Liver (tissue), 3 donors: Measurements from ENCODE around the gene B3GNT3.

Source experiments
- RAD21 ChIP-seq, 2 donors: IDR thresholded peaks; 2 replicates each; pipeline ENCODE4 v1.6.1; 2016; ENCODE audit warnings: antibody characterized with exemption in 2 of 2, mild to moderate bottlenecking in 2 of 2
- RXRA ChIP-seq, 2 donors: IDR thresholded peaks; 2 replicates each; pipeline ENCODE4 v1.6.1; 2017 to 2018; ENCODE audit warnings: antibody characterized with exemption in 2 of 2, mild to moderate bottlenecking in 1 of 2
- SP1 ChIP-seq: IDR thresholded peaks from 2 replicates; pipeline ENCODE4 v1.6.1; 2018; ENCODE audit warnings: antibody characterized with exemption, mild to moderate bottlenecking
- YY1 ChIP-seq: IDR thresholded peaks from 2 replicates; pipeline ENCODE4 v1.6.1; 2016; ENCODE audit warnings: antibody characterized with exemption, mild to moderate bottlenecking
- TF ChIP-seq, protein P1 (sequence below): fragments of 150-350 bp; IDR thresholded peaks from 2 replicates; pipeline ENCODE4 v1.5.1; 2017; ENCODE audit warnings: improper control_type of control experiment, low read depth, low read length; ENCODE audit not compliant: missing input control
- TF ChIP-seq, protein P2 (sequence below): IDR thresholded peaks from 2 replicates; pipeline ENCODE4 v1.6.1; 2016; ENCODE audit warnings: antibody characterized with exemption
- TF ChIP-seq, protein P3 (sequence below): IDR thresholded peaks from 2 replicates; pipeline ENCODE4 v1.6.1; 2016; ENCODE audit warnings: antibody characterized with exemption, mild to moderate bottlenecking
- donor health status: healthy.
- donor health status: healthy.

DNA sequence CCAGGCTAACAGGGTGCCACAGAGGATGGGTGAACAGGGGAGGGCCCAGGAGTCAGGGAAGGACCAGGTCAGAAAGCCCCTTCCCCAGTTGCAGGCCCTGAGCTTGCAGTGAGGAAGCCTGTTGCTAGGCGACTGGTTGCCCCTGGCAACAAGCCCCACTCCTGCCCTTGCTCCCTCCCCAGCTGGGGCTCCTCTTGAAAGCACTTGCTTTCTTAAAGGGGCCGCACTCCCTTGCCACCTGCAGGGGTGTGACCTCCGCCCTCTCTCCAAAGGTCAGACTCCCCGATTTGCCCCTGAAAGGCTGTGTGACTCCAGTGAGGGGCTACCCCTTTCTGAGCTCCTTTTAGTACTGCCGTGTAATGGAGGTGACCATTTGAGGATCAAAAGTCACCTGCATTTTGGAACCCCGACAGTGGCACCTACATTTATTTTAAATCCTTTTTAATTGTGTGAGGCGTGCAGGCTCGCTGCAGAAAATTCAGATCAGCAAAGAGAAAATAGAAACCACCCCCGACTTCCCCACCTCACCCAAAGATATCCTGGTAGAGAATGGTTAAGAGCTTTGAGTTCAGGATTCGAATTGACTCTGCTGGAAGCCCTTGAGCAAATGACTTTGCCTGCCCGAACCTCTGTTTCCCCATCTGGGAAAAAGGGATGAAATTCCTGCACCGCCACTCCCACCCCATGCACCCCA lies 38.8 kb upstream of the B3GNT3 start:
- TF ChIP-seq, protein P1, sequence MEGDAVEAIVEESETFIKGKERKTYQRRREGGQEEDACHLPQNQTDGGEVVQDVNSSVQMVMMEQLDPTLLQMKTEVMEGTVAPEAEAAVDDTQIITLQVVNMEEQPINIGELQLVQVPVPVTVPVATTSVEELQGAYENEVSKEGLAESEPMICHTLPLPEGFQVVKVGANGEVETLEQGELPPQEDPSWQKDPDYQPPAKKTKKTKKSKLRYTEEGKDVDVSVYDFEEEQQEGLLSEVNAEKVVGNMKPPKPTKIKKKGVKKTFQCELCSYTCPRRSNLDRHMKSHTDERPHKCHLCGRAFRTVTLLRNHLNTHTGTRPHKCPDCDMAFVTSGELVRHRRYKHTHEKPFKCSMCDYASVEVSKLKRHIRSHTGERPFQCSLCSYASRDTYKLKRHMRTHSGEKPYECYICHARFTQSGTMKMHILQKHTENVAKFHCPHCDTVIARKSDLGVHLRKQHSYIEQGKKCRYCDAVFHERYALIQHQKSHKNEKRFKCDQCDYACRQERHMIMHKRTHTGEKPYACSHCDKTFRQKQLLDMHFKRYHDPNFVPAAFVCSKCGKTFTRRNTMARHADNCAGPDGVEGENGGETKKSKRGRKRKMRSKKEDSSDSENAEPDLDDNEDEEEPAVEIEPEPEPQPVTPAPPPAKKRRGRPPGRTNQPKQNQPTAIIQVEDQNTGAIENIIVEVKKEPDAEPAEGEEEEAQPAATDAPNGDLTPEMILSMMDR = no peak
- TF ChIP-seq SP1 = no peak
- no peak for TF ChIP-seq RAD21 (IDR thresholded peaks at IDR 0.05)
- no peak for TF ChIP-seq YY1
- TF ChIP-seq RXRA (IDR thresholded peaks at IDR 0.05) = no peak
- TF ChIP-seq, protein P2, sequence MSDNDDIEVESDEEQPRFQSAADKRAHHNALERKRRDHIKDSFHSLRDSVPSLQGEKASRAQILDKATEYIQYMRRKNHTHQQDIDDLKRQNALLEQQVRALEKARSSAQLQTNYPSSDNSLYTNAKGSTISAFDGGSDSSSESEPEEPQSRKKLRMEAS = no peak
- TF ChIP-seq, protein P3, sequence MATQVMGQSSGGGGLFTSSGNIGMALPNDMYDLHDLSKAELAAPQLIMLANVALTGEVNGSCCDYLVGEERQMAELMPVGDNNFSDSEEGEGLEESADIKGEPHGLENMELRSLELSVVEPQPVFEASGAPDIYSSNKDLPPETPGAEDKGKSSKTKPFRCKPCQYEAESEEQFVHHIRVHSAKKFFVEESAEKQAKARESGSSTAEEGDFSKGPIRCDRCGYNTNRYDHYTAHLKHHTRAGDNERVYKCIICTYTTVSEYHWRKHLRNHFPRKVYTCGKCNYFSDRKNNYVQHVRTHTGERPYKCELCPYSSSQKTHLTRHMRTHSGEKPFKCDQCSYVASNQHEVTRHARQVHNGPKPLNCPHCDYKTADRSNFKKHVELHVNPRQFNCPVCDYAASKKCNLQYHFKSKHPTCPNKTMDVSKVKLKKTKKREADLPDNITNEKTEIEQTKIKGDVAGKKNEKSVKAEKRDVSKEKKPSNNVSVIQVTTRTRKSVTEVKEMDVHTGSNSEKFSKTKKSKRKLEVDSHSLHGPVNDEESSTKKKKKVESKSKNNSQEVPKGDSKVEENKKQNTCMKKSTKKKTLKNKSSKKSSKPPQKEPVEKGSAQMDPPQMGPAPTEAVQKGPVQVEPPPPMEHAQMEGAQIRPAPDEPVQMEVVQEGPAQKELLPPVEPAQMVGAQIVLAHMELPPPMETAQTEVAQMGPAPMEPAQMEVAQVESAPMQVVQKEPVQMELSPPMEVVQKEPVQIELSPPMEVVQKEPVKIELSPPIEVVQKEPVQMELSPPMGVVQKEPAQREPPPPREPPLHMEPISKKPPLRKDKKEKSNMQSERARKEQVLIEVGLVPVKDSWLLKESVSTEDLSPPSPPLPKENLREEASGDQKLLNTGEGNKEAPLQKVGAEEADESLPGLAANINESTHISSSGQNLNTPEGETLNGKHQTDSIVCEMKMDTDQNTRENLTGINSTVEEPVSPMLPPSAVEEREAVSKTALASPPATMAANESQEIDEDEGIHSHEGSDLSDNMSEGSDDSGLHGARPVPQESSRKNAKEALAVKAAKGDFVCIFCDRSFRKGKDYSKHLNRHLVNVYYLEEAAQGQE = no peak
